IPS-18a (cell line): Measurements from ENCODE around the gene MTUS2.

Experiments
- H3K27ac ChIP-seq: one replicate; pipeline ENCODE4 v1.5.1; 2013; ENCODE audit warnings: low read length
- H3K27me3 ChIP-seq: one replicate; pipeline ENCODE4 v1.6.1; 2013; ENCODE audit warnings: mild to moderate bottlenecking, low read length; ENCODE audit not compliant: control insufficient read depth, insufficient read depth
- H3K36me3 ChIP-seq: one replicate; pipeline ENCODE4 v1.6.1; 2013; ENCODE audit warnings: low read depth, low read length; ENCODE audit not compliant: control insufficient read depth
- H3K4me1 ChIP-seq: one replicate; pipeline ENCODE4 v1.6.1; 2013; ENCODE audit warnings: low read depth, low read length; ENCODE audit not compliant: control insufficient read depth
- H3K4me3 ChIP-seq: one replicate; pipeline ENCODE4 v1.5.1; 2013; ENCODE audit warnings: low read length
- H3K9ac ChIP-seq: one replicate; pipeline ENCODE4 v1.6.1; 2013; ENCODE audit warnings: mild to moderate bottlenecking, low read length, moderate library complexity
- H3K9me3 ChIP-seq: one replicate; pipeline ENCODE4 v1.6.1; 2013; ENCODE audit warnings: low read depth, low read length; ENCODE audit not compliant: control insufficient read depth

MTUS2 gene

GRCh38 chr13:28859717-28860116 is 39.6 kb downstream of the MTUS2 start:
- Histone ChIP-seq H3K27ac (no peak overlapping the region), H3K27me3 (no peaks in the 10 kb centered on the region), H3K9me3 (no peaks in the 10 kb centered on the region), H3K4me1 (no peaks in the 10 kb centered on the region), H3K9ac (no peak overlapping the region), H3K36me3 (no peaks in the 10 kb centered on the region), H3K4me3 (no peak overlapping the region)

- Histone ChIP-seq H3K9ac (no peak overlapping the region), H3K36me3 (no peaks in the 10 kb centered on the region), H3K9me3 (no peaks in the 10 kb centered on the region), H3K27ac (no peak overlapping the region), H3K4me3 (no peak overlapping the region), H3K4me1 (no peaks in the 10 kb centered on the region), H3K27me3 (no peaks in the 10 kb centered on the region)
These were observed 44.4 kb downstream of the MTUS2 start for GRCh38 chr13:28864544-28864943.

GRCh38 chr13:28865149-28865744 is 45.1 kb downstream of the MTUS2 start:
- H3K27ac ChIP-seq: no peak overlapping the region
- H3K9ac ChIP-seq: no peak overlapping the region
- no peaks in the 10 kb centered on the region for H3K27me3 ChIP-seq
- H3K4me3 ChIP-seq: no peak overlapping the region
- H3K9me3 ChIP-seq: no peaks in the 10 kb centered on the region
- no peaks in the 10 kb centered on the region for H3K36me3 ChIP-seq
- H3K4me1 ChIP-seq: no peaks in the 10 kb centered on the region

GRCh38 chr13:28865951-28866350 is 45.8 kb downstream of the MTUS2 start:
- Histone ChIP-seq H3K9me3 (no peaks in the 10 kb centered on the region), H3K4me1 (no peaks in the 10 kb centered on the region), H3K9ac (no peak overlapping the region), H3K27ac (no peak overlapping the region), H3K36me3 (no peaks in the 10 kb centered on the region), H3K4me3 (no peak overlapping the region), H3K27me3 (no peaks in the 10 kb centered on the region)

- no peak overlapping the region for H3K4me3 ChIP-seq
- H3K27ac ChIP-seq: no peak overlapping the region
These were observed 46.8 kb downstream of the MTUS2 start for GRCh38 chr13:28866932-28867331.

GRCh38 chr13:28867564-28867963 is 47.4 kb downstream of the MTUS2 start:
- Histone ChIP-seq H3K36me3 (no peaks in the 10 kb centered on the region), H3K4me1 (no peaks in the 10 kb centered on the region), H3K27me3 (no peaks in the 10 kb centered on the region), H3K9me3 (peaks cover 4% of the 10 kb centered on the region), H3K9ac (no peak overlapping the region), H3K4me3 (no peak overlapping the region), H3K27ac (no peak overlapping the region)

More at GRCh38 chr13:28866932-28867331, 46.8 kb downstream of the MTUS2 start:
- Histone ChIP-seq H3K9ac (no peak overlapping the region), H3K4me1 (no peaks in the 10 kb centered on the region), H3K36me3 (no peaks in the 10 kb centered on the region), H3K27me3 (no peaks in the 10 kb centered on the region), H3K9me3 (peaks cover 2% of the 10 kb centered on the region)

GRCh38 chr13:28872427-28873176 is 52.5 kb downstream of the MTUS2 start:
- Histone ChIP-seq H3K36me3 (no peaks in the 10 kb centered on the region), H3K4me3 (no peak overlapping the region), H3K27ac (no peak overlapping the region), H3K9me3 (peaks cover 9% of the 10 kb centered on the region), H3K27me3 (no peaks in the 10 kb centered on the region), H3K4me1 (no peaks in the 10 kb centered on the region), H3K9ac (no peak overlapping the region)

- Histone ChIP-seq H3K27ac (no peak overlapping the region), H3K4me1 (no peaks in the 10 kb centered on the region)
These were observed 55.9 kb downstream of the MTUS2 start for GRCh38 chr13:28875846-28876615.

GRCh38 chr13:28877408-28877807 is 57.3 kb downstream of the MTUS2 start:
- no peak overlapping the region for H3K27ac ChIP-seq
- H3K36me3 ChIP-seq: no peaks in the 10 kb centered on the region
- H3K4me1 ChIP-seq: no peaks in the 10 kb centered on the region
- H3K4me3 ChIP-seq: no peak overlapping the region
- H3K9ac ChIP-seq: no peak overlapping the region
- no peaks in the 10 kb centered on the region for H3K27me3 ChIP-seq
- H3K9me3 ChIP-seq: peaks cover 5% of the 10 kb centered on the region

More at GRCh38 chr13:28875846-28876615, 55.9 kb downstream of the MTUS2 start:
- Histone ChIP-seq H3K9me3 (peaks cover 9% of the 10 kb centered on the region), H3K27me3 (no peaks in the 10 kb centered on the region), H3K36me3 (no peaks in the 10 kb centered on the region), H3K4me3 (no peak overlapping the region), H3K9ac (no peak overlapping the region)

- H3K36me3 ChIP-seq: no peaks in the 10 kb centered on the region
These were observed 65.0 kb downstream of the MTUS2 start for GRCh38 chr13:28885181-28885580.

GRCh38 chr13:28889086-28889732 is 69.1 kb downstream of the MTUS2 start:
- no peaks in the 10 kb centered on the region for H3K4me1 ChIP-seq
- no peak overlapping the region for H3K9ac ChIP-seq
- no peaks in the 10 kb centered on the region for H3K36me3 ChIP-seq
- no peaks in the 10 kb centered on the region for H3K27me3 ChIP-seq
- H3K4me3 ChIP-seq: no peak overlapping the region
- no peak overlapping the region for H3K27ac ChIP-seq
- no peaks in the 10 kb centered on the region for H3K9me3 ChIP-seq

More at GRCh38 chr13:28885181-28885580, 65.0 kb downstream of the MTUS2 start:
- Histone ChIP-seq H3K9ac (no peak overlapping the region), H3K4me1 (no peaks in the 10 kb centered on the region), H3K27me3 (no peaks in the 10 kb centered on the region), H3K27ac (no peak overlapping the region), H3K4me3 (no peak overlapping the region), H3K9me3 (no peaks in the 10 kb centered on the region)
